Esophagus muscularis mucosa (tissue), 4 donors: ENCODE data around the gene B4GALNT1.

Experiments used
- CTCF ChIP-seq, 3 experiments: fragments of 200-600 bp in 2 of 3; fragments of 450-650 bp in 1 of 3; sonication (generic) in 2 of 3; IDR thresholded peaks; one replicate each; pipeline ENCODE4 v1.5.1; 2017 to 2019; ENCODE audit warnings: antibody characterized with exemption in 3 of 3, mild to moderate bottlenecking in 2 of 3, moderate library complexity in 1 of 3
- EP300 ChIP-seq: sonication (generic); formaldehyde crosslinking; IDR thresholded peaks from one replicate; pipeline ENCODE4 v1.6.1; 2017; ENCODE audit warnings: antibody characterized with exemption
- POLR2A ChIP-seq: fragments of 450-650 bp; IDR thresholded peaks from one replicate; pipeline ENCODE4 v1.6.1; 2017; ENCODE audit warnings: antibody characterized with exemption, moderate library complexity, mild to moderate bottlenecking, low read depth
- POLR2AphosphoS5 ChIP-seq, 2 donors: sonication (generic); formaldehyde crosslinking; IDR thresholded peaks; one replicate each; pipeline ENCODE4 v1.6.1; 2017; ENCODE audit warnings: antibody characterized with exemption in 2 of 2

GRCh38 chr12:57628280-57629191 is 4.5 kb downstream of the B4GALNT1 start:
- TF ChIP-seq CTCF (IDR thresholded peaks at IDR 0.05) (no peak), POLR2A (no peak), EP300 (no peak), POLR2AphosphoS5 (IDR thresholded peaks at IDR 0.05) (no peak)
